GM20000 (cell line): ENCODE data around the gene RHOBTB1.

Experiments
- DNase-seq: peaks from one replicate; pipeline ENCODE4 v3.0.0; 2012; ENCODE audit warnings: low spot score
- TF ChIP-seq, protein P1 (sequence below): IDR thresholded peaks from 2 replicates; pipeline ENCODE4 v1.5.1; 2012; ENCODE audit warnings: mild to moderate bottlenecking, control low read depth; ENCODE audit errors: extremely low read depth, missing control alignments

RHOBTB1 gene

DNA sequence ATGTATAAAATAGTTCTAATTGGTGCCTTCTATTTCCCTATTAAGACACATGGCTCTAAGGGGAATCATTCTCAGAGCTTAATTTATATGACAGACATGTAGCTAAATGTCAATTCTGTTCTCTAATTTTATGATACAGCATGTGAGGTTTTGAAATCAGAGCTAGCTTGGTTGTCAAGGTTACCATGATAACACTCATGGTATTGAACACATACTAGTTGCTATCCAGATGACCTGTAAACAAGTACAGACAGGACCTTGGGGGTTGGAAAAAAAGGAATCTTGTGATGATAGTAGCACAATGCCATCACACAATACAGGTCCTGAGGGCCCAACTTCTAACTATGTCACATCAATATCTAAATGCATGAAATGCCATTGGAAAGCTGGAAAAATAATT lies 49.2 kb downstream of the RHOBTB1 start:
- TF ChIP-seq, protein P1, sequence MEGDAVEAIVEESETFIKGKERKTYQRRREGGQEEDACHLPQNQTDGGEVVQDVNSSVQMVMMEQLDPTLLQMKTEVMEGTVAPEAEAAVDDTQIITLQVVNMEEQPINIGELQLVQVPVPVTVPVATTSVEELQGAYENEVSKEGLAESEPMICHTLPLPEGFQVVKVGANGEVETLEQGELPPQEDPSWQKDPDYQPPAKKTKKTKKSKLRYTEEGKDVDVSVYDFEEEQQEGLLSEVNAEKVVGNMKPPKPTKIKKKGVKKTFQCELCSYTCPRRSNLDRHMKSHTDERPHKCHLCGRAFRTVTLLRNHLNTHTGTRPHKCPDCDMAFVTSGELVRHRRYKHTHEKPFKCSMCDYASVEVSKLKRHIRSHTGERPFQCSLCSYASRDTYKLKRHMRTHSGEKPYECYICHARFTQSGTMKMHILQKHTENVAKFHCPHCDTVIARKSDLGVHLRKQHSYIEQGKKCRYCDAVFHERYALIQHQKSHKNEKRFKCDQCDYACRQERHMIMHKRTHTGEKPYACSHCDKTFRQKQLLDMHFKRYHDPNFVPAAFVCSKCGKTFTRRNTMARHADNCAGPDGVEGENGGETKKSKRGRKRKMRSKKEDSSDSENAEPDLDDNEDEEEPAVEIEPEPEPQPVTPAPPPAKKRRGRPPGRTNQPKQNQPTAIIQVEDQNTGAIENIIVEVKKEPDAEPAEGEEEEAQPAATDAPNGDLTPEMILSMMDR, result no peak
- no peak for DNase-seq

DNA sequence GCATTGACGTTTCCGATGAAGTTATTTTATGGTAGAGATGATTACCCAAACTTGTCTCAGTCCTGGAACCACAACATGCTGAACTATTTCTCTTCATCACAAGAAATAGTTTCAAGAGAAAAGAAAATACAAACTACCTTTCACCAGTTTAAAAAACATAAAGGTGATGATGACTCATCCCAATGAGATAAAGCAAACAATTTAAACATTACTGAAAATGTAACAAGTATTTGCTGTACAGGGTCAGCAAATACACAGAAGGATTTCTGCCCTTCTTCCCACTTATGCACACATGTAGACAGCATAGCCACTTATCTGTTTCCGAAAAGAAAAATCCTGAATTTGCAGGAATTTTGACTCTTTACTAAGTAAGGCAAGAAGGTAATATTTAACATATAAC lies 50.8 kb downstream of the RHOBTB1 start:
- no peak for DNase-seq

DNA sequence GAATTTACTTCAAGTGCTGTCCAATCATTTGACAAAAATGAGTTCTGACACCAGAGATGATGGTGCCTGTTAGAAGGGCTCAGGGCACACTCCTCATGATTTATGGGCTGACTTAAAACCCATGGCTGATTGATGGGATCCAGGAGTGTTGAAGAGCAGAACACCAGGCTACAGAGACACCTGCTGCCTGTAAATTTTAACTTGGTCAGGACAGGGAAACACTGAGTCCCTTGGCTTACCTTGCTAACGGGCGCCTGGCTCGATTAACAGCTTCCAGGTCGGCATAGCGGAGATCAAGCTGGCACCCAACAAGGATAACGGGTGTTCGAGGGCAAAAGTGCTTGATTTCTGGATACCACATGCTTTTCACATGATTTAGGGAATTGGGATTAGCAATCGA lies 51.4 kb downstream of the RHOBTB1 start:
- no peak for DNase-seq
- TF ChIP-seq, protein P1, result no peak

More for the DNA sequence above, 50.8 kb downstream of the RHOBTB1 start:
- TF ChIP-seq, protein P1, result no peak

DNA sequence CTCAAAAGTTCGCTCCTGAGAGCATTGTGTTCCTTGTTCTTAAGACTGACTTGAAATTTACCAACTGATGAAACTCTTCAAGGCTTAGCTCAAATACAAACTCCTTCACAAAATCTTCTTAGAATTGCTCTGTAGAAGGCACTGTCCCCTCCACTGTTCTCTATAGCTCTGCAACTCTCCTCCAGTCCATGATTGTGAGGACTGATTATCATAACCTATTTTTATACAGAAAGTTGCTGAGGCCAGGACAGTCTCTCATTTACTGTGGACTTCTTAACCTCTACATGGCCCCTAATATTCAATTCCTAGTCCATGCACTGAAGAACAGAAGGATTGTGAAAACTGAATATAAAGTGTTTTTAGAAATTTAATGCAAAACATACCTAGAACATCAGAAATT lies 53.2 kb downstream of the RHOBTB1 start:
- no peak for DNase-seq
- TF ChIP-seq, protein P1, result no peak

DNA sequence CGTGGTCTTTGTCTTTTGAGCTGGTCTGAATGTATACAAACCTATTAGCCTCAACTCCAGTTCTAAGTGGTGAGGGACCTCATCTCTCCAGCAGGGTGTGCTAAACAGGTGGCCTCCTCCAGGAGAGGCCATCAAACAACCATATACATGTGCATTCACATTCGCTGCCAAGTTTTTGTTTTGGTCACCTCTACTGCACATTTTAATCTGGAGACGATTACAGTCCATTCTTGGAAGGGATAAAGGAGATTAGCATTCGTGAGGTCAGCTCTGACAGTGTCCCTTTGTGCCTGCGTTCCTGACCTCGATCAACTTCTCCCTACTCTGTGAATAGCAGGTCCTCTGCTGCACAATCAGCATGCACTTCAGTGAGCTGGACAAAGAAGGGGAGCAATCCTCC lies 60.8 kb downstream of the RHOBTB1 start:
- peak; percentile 21 for DNase-seq
- TF ChIP-seq, protein P1, result peak; percentile 23

DNA sequence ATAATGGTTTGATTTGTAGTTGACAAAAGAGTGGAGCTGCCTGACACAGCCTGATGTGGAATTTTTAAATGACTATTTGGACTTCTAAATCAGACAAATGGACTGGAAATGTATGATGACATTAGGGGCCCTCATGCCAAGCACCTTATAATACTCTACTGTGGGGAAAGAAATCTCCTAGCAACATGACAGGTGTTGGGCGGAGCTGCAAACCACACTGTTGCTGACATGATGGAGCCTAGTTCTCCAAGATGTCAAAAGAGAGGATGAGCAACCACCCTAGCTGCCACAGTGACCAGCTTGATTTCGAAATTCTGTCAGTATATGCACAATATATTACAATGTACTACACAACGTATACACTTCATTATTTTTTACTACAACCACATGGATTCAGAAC lies 65.8 kb downstream of the RHOBTB1 start:
- DNase-seq, result no peak
- TF ChIP-seq, protein P1, result no peak

DNA sequence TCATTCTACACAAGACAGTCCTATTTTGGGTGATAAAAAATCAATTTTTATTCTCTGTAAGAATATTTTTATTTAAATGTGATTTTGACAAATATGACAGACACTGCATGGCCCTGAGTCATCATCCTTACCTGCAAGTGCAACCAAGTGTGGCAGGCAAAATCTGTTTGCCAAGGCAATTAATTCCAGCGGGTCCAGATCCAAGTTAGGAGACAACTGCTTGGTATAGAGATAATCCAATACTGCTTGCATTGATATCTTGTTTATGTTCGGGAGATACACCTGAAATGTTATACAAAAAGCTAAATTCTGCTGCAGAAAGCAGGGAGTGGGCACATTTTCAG lies 66.2 kb downstream of the RHOBTB1 start:
- TF ChIP-seq, protein P1, result no peak
- no peak for DNase-seq
